Left renal pelvis (tissue), 4 donors: Measurements from ENCODE around the gene BLNK. TPM values are rescaled to one million over a fixed set of nuclear protein-coding genes. Genes with fewer than 3 reads are reported as not detected.

Experiments
- DNase-seq, 4 donors: peaks; one replicate each; pipeline ENCODE4 v3.0.0-alpha.2; 2013; ENCODE audit warnings: low read depth in 4 of 4, low spot score in 3 of 4
- polyA plus RNA-seq, 4 donors: library from polyadenylated mRNA; unstranded; fragments of 120-200 nt; gene quantifications; one replicate each; pipeline ENCODE4 v1.2.1, GENCODE V29; 2013; ENCODE audit not compliant: insufficient read length in 4 of 4

BLNK gene
- polyA plus RNA-seq, 4 donors: 3.5 to 63.0 (median 37.6) TPM

DNA sequence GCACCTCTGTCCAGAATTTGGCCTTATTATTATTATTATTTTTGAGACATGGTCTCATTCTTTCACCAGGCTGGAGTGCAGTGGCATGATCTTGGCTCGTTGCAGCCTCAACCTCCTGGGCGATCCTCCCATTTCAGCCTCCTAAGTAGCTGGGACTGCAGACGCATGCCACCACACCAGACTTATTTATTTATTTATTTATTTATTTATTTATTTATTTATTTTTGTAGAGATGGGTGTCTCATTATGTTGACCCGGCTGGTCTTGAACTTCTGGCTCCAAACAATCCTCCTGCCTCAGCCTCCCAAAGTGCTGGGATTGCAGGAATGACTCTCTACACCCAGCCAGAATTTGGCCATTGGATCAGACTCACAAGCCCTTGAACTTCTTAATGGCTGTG is 6.4 kb downstream of the BLNK start:
- no peak for DNase-seq

DNA sequence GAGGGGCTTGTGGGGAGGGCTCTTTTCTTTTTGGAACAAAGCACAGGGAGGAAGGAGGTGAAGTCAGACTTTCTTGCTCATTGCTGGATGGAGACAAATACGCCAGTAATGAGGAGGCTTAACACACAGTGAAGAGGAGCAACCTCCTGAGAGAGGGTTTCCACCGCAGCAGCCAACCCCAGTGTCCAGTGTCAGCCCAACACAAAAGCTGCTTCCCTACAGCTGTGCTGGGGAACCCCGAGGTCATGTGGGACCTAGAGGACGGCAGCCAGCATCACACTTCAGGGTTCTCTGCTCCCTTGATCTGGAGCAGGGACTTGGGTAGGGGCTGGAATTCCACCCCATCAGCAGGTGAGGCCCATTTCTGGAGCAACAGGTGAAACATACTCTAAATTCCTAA is 7.7 kb downstream of the BLNK start:
- no peak for DNase-seq

DNA sequence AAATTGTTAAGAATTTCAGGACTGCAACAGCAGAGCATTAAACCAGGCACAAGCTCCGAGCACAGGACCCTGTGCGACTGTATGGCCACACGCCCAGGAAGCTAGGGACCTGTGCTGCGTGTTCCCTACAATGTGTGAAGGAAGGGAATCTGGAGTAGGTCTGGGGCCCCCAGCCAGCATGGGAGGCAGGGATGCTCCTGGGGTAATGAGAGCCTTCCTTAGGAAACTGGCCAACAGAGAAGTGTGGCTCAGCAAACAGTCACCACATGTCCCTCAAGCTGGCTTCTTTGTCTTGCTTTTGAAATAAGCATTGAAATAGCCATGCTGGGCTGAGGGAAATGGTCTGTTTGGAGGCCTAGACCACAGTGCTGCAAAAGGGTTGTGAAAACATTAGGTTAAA is 8.2 kb downstream of the BLNK start:
- DNase-seq: no peak

DNA sequence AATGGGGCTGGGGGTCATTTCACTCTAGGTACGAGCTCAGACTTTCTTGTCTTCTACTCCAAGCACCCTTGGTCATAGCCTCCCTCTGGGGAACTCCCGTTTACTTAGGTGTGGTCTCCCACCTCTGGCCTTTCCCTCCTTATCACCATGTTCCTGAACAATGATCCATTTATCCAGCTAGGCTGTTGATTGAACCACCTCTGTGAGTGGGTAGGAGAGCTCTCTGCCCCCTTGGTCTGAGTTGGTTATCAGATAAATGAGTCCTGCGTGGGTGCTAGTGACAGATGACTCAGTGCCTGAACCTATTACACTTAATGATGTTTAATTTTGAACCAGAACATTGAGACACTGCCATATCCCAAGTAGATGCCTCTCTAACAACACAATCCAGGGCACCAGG is 9.4 kb downstream of the BLNK start:
- DNase-seq: no peak

DNA sequence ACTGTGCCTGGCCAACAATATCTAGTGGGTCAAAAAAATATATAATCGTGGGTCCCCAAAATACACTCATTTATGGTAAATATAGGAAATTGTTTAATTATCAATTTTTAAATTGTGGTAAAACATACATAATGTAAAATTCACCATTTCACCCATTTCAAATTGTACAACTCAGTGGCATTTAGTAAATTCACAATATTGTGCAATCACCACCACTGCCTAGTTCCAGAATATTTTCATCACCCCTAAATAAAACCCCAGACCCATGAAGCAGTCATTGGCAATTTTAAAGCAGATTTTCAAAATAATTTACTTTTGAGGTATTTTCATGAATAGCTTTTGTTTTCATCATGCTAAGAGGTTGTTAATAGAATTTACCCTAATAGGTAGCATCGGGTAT is 10.2 kb downstream of the BLNK start:
- no peak for DNase-seq

DNA sequence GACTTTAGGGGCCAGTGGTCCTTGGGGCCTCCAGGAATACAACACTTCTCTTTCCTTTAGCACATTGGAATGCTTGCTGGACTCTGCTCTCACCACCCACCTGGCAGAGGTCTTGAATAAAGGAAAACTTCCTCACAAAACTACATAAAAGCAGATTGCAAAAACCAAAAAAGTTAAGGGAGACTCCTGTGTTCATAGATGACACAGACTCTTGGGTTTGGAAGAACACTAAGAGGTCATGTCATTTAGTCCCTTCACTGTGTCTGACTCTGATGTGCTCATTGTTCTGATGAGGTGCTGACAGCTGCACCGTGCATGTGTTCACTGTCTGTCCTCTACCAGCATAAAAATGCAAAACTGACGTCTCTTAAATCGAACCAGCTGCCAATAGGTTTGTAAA is 11.4 kb downstream of the BLNK start:
- no peak for DNase-seq

DNA sequence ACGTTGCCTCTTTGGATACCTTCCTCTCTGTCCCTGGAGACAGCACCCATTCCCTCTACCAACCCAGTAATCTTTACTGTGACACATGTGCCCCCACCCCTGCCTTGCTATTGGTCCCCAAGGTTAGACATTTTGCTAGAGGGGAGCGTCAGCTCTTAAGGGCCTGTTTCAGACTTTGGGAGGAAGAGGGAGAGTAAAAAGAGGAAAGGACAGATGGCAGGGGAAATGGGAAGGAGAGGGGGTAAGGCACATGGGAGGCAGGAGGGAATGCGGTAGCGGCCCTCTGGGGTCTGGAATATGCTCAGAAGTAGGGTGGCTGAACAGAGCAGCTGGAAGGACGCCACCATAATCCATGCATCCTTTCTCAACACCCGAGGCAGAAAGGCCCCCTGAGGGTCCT is 12.2 kb downstream of the BLNK start:
- no peak for DNase-seq

DNA sequence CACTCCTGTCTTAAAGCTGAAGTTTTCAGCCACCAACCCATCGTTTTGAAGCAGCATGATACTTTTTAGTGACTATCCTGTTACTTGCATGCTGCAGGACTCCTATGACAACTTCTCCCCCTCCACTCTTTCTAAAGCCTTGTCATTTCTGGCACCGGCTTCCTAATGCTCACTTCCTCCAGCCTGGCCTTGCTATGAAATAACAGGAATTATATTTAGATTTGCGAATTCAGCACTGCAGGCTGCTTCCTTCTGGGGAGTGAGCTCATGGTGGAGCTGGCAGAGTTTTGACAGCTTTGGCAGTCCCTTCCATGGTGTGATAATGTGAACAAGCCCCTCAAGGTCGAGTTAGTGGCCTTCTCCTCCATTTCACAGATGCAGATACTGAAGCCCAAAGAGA is 13.4 kb downstream of the BLNK start:
- DNase-seq: no peak

DNA sequence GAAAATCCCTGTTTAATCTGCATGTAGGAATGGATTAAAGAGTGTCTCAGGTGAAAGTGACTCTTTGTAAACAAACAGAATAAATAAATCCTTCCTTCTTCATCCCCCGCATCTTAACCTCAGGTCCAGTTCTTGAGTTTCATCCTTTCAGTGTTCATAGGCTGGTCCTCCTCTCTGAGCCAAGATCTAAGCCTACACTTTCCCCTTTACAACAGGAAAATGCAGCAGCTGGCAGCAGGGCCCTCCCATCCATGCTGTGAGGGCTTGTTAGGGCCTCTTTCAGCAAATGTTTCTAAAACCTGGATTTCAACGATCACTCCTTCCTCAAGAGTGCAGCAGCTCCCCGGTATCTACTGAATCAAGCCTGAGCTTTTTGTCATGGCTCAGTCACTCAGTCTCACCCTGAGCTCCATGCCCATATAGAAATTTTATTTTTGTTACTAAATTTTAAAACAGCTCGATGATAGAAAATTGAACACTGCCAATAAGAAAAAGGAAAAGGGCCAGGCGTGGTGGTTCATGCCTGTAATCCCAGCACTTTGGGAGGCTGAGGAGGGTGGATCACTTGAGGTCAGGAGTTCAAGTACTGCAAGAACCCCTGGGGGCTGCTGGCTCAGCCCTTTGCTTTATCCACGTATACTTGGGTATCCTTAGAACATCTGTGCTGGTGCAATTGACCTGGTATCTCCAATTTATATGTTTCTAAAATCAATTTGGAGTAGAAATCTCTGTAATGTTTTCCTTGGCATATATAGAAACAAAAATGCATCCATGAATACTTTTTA is 15.6 kb downstream of the BLNK start:
- no peak for DNase-seq

DNA sequence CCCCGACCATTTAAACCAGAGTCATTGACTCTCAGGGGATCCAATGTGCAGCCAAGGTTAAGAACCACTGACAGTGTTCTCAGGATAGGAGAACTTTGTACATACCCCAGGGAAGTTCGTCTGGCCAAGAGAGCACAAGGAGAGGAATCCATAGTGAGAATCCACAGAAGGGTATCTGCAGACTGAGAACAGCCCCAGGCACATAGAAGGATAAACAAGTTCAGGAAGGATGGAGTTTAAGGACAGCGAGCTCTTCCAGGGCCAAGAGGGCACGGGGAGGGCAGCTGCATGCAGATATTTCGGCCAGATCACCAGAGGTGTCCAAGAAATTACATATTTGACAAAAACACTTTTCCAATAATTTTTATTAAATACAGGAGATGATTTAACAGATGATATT is 16.4 kb downstream of the BLNK start:
- no peak for DNase-seq

DNA sequence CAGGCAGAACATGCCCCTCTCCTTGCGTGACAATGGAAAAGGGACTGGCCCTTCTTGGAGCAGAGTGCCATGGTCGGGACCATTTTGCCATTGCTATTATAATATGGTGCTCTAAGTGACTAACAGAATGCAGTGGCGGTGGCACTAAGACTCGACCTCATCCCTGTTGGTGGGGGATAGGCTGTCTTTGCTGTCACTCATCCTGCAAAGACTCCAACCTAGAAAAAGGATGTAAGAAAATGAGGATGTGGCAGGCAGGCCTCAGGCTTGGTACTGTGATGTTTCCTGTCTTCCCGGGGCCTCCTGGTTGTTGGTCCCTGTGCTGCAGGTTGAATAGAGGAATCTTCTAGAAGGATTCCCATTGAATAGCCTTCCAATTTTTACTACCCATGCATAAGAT is 18.6 kb downstream of the BLNK start:
- DNase-seq: no peak

DNA sequence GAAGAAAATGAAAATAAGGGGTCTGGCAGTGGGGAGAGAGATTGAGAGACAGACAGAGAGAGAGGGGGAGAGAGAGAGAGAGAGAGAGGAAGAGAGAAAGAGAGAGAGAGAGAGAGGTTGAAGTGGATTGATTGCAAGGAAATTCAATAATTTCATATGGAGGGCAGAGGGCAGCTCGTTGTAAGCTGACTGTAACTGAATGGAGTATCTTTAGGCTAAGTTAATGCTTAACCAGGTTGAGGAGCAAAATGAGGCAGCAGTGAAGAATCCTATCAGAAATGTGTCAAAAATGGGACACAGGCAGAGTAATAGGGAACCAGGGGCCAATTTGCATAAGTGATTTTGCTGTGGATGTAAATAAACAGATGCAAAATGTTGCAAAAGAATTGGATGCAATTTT is 21.0 kb downstream of the BLNK start:
- no peak for DNase-seq

DNA sequence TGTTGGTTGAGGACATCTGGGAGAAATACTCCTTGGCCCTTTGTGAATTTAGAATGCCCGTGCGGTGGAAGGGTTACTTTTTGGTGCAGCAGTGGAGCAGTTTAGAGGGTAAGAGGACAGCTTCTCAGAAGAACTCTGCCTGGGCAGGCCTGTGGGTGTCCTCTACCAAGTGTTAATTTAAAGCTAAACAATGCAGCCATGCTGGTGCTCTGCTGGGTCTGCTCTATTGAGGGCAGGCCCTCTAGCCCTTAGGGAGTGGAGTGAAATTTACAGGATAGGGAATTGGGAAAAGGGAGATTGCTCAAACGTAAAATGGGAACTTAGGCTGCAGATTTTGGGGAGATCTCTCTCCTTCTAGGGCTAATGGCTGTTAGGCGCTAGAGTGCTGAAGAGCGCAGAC is 22.1 kb downstream of the BLNK start:
- no peak for DNase-seq

DNA sequence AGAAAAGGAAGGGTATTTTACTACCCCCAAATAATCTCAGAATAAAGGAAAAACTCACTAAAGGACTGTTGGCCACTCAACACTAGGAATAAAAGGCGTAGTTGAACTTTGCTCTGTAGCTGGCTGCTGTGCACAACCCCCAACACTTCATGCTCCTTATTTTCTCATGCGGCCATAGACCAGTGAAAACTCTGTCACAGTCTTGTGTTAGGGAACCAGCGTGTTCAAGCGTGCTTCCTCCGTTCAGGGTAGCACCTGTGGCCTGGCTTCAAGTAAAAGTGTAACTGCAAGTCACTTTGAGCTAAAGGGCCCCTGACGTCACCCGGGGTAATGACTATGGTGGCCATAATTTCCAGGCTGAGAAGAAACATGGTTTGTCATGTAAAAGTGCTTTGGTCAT is 27.0 kb downstream of the BLNK start:
- DNase-seq: no peak

DNA sequence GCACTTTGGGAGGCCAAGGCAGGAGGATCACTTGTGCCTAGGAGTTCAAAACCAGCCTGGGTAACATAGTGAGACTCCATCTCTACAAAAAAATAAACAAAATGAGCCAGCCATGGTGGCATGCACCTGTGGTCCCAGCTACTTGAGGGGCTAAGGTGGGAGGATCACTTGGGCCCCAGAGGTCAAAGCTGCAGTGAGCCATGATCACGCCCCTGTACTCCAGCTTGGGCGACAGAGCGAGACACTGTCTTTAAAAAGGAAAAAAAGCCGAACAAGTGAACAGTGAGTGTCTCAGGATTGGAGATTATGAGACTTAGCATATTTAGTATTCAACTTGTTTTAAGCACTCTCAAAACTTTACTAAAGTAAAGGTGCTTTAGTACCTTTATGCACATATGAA is 28.1 kb downstream of the BLNK start:
- no peak for DNase-seq

DNA sequence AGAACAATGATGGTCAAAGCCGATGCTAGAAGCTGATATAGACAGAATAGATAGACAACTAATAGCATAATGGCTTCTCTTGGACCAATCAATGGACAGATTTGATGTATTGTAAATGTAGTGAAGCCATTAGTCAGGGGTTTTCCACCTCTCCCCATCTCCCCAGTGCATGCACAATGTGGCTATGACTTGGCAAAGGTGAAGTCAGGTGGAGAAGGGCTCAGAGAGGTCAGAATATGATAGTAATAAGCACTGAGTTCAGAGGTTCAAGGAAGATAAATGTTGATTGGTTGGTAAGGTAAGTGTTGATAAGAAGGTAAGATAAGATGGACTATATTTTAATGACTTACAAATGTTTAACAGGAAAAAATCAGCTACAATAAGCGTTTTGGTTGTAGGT is 28.5 kb downstream of the BLNK start:
- DNase-seq: no peak

DNA sequence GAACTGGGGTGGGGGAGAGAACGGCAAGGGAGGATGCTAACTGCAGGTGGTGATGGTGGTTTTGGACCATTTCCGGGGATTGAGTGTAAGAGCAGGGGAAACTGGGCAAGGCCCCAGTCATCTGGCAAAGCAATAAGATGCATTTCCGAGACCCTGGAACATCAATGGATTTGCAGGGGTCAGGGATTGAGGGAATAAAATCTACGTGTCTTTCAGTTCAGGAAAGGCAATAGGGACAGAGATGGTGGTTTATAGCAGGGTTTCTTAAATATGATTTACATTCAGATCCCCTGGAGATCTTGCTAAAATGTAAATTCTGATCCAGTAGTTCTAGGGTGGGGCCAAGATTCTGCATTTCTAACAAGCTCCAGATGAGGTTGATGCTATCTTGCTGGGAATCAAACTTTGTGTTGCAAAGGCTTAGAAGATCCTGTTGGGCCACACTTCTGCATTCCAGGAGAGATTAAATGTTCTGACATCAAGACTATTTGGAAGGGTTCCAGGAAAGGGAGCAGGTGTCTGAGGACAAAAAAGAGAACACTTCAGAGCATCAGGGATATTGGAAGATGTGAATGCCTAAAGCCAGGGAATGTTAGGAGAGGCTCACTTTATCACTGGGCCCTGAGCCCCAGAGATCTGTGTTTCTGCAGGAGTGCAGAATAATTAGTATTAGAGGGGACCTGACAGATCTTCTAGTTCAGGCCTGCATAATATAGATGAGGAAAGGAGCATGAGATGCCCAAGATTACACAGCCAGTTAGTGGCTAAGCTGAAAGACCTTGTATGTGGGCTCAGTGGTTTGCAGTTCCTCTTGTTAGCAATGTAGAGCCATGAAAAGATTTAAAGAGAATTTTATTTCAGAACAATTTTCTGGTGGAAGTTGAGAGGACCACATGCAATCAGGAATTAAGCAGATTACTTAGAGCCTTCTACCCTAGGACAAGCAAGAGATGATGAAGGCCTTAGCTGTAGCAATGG is 32.4 kb downstream of the BLNK start:
- no peak for DNase-seq

DNA sequence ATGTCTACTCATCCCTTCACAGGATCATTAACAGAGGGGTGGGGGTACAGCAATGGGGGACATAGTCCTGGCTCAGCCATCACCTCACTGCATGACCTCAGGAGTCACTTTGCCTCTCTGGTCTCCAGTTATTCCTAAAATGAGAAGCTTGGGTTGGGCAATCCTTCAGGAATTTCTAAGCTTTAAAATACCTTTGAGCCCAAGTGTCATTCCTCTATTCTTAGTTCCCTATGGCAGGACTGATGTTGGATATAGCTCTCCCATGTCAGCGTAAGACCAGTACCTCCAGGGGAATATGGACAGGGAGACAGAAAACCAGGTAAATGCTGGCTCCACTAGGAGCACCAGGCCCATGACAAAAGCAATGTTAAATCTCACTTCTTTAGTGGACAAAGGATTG is 34.5 kb downstream of the BLNK start:
- no peak for DNase-seq

DNA sequence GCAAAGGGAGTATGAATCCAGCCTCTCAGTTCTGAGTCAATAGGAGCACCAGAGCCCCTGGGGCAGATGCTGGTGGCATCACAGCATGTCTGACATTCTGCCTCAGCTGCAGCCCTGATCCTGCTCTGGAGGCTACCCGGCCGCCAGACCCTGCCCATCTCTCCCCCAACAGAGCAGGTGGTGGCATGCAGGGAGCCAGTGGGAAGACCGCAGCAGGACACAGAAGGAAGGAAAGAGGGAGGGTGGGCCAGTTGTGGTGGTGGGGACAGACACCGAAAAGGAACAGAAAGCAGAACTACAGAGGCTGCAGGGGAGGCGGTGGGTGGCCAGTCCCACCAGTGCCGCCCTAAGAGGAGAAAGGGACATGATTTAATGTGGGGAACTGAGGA is 35.3 kb downstream of the BLNK start:
- DNase-seq: no peak

DNA sequence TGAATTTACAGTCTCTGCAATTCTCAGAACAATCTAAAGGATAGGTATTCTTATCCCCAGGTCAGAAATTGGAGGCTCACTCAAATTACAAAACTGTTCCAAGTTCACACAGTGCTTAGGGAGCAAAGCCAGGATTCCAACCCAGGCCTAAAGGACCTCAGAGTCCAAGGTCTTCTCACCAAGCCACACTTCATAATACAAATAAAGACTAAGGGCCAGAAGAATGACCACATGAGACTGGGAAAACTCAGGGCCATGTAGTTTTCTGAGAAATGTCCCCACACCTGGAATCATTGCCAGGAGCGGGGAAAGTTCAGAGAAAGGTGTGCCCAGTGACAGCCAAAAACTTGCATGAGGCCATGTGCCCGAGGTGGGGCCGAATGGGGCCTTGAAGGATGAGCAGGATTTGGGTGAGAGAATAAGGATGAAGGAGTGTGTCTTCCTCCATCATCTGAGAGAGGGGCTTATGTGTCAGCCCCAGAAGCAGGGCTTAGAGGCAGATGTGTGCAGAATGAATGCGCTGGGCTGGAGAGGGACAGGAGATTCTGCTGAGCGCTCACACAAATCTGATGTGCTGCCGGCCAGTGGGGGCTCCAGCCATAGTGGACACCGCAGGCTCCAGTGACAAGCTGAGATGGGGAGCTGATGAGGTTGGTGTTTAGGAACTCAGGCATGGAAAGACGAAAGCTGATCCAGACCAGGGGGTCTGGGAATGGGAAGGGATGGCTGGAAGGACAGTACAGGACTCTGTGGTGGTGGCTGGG is 35.9 kb downstream of the BLNK start:
- DNase-seq: no peak

DNA sequence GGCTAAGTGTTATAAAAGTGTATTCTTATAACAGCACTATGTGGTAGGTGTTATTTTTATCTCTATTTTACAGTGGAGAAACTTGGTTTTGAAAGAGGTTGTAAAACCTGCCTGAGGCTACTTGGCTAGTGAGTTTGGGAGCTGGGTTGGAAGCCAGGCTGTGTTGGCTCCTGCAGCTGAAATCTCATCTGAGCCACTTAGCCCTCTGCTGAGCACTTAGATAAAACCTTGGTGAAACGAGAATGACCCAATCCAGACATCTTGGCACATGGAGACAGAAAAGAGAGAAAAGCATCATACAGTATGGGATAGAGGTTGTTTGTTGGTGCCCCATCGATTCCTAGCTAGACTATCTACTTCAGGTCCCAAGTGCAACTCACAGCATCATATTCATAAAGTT is 37.4 kb downstream of the BLNK start:
- DNase-seq: no peak
